Uterus (tissue), 4 donors: ENCODE measurements around the gene CEP120. TPM values are rescaled to one million over a fixed set of nuclear protein-coding genes. Genes with fewer than 3 reads are reported as not detected.

Source experiments
- DNase-seq, 2 donors: peaks; one replicate each; pipeline ENCODE4 v3.0.0-alpha.2; 2019 to 2020
- H3K27ac ChIP-seq, 2 donors: fragments of 200-600 bp; sonication (generic); 1 replicate in 1 of 2; 2 replicates in 1 of 2; pipeline ENCODE4 v1.5.1; 2016 to 2018
- H3K27me3 ChIP-seq, 2 donors: fragments of 200-600 bp; sonication (generic); one replicate each; pipeline ENCODE4 v1.5.1; 2018 to 2019; ENCODE audit warnings: control low read depth in 1 of 2
- H3K36me3 ChIP-seq, 2 donors: fragments of 200-600 bp; sonication (generic); one replicate each; pipeline ENCODE4 v1.5.1; 2019; ENCODE audit warnings: control low read depth in 1 of 2
- H3K4me1 ChIP-seq, 2 donors: fragments of 200-600 bp; sonication (generic); one replicate each; pipeline ENCODE4 v1.5.1; 2018 to 2019; ENCODE audit warnings: control low read depth in 1 of 2
- H3K4me3 ChIP-seq, 2 donors: fragments of 200-600 bp; sonication (generic); 1 replicate in 1 of 2; 2 replicates in 1 of 2; pipeline ENCODE4 v1.5.1; 2018 to 2019; ENCODE audit warnings: mild to moderate bottlenecking in 1 of 2
- H3K9me3 ChIP-seq, 2 donors: fragments of 200-600 bp; sonication (generic); one replicate each; pipeline ENCODE4 v1.5.1; 2019; ENCODE audit warnings: control low read depth in 1 of 2
- CTCF ChIP-seq, 4 experiments: fragments of 200-600 bp in 2 of 4; fragments of 450-650 bp in 2 of 4; sonication (generic) in 2 of 4; IDR thresholded peaks; one replicate each; pipeline ENCODE4 v1.5.1; 2016 to 2019; ENCODE audit warnings: antibody characterized with exemption in 4 of 4, mild to moderate bottlenecking in 2 of 4, moderate library complexity in 1 of 4
- POLR2A ChIP-seq, 2 donors: fragments of 450-650 bp; IDR thresholded peaks; one replicate each; pipeline ENCODE4 v1.6.1; 2016; ENCODE audit warnings: antibody characterized with exemption in 2 of 2, mild to moderate bottlenecking in 1 of 2, moderate library complexity in 1 of 2
- intact Hi-C: fragments of 100-400 bp; cut with DNase I; formaldehyde crosslinking; loops from one replicate; pipeline ENCODE4 v1.15.1; 2023; ENCODE audit warnings: low total_unique reads
- total RNA-seq, 4 donors: library from RNA; depleted of rRNA in 3 of 4; stranded (reverse); fragments of >200 nt in 3 of 4; gene quantifications; one replicate each; pipeline versions ENCODE4 v1.1.0 to v1.2.4, GENCODE V29; 2014 to 2023
- donor health status: DM: yes; HTN: yes; CAD: no.

CEP120 gene
- total RNA-seq, 4 donors from 2014 or later: 18.2 to 55.8 (median 41.0) TPM

GRCh38 chr5:123303802-123304201 is 119.4 kb downstream of the CEP120 start:
- Histone ChIP-seq H3K27me3 (no peaks in the 10 kb centered on the region), H3K27ac (no peak overlapping the region), H3K4me3 (no peak overlapping the region), H3K36me3 (no peaks in the 10 kb centered on the region), H3K9me3 (peaks cover 0 to 4% of the 10 kb centered on the region in 2 donors), H3K4me1 (no peaks in the 10 kb centered on the region)
- intact Hi-C loops: no loop called here
- TF ChIP-seq CTCF (IDR thresholded peaks at IDR 0.05) (no peak), POLR2A (IDR thresholded peaks at IDR 0.05) (no peak)
- no peak for DNase-seq

GRCh38 chr5:123300266-123300665 is 122.9 kb downstream of the CEP120 start:
- no peak for TF ChIP-seq CTCF (IDR thresholded peaks at IDR 0.05)
- no peak for TF ChIP-seq POLR2A (IDR thresholded peaks at IDR 0.05)
- Histone ChIP-seq H3K4me3 (no peak overlapping the region), H3K4me1 (no peaks in the 10 kb centered on the region), H3K27me3 (peaks cover 0 to 4% of the 10 kb centered on the region in 2 donors), H3K27ac (no peak overlapping the region), H3K36me3 (no peaks in the 10 kb centered on the region), H3K9me3 (peaks cover 0 to 4% of the 10 kb centered on the region in 2 donors)
- intact Hi-C loops: no loop called here
- no peak for DNase-seq

- TF ChIP-seq POLR2A (IDR thresholded peaks at IDR 0.05) (no peak), CTCF (IDR thresholded peaks at IDR 0.05) (no peak)
- Histone ChIP-seq H3K27ac (no peak overlapping the region), H3K9me3 (peaks cover 0 to 4% of the 10 kb centered on the region in 2 donors), H3K27me3 (peaks cover 0 to 4% of the 10 kb centered on the region in 2 donors), H3K4me1 (no peaks in the 10 kb centered on the region), H3K36me3 (no peaks in the 10 kb centered on the region), H3K4me3 (no peak overlapping the region)
- intact Hi-C loops: no loop called here
- no peak for DNase-seq
Measured at GRCh38 chr5:123299136-123299535, 124.1 kb downstream of the CEP120 start.

GRCh38 chr5:123298335-123299030 is 124.7 kb downstream of the CEP120 start:
- intact Hi-C loops: no loop called here
- Histone ChIP-seq H3K4me1 (no peaks in the 10 kb centered on the region), H3K4me3 (no peak overlapping the region), H3K27me3 (peaks cover 0 to 4% of the 10 kb centered on the region in 2 donors), H3K27ac (no peak overlapping the region), H3K36me3 (no peaks in the 10 kb centered on the region), H3K9me3 (peaks cover 0 to 4% of the 10 kb centered on the region in 2 donors)
- TF ChIP-seq POLR2A (IDR thresholded peaks at IDR 0.05) (no peak), CTCF (IDR thresholded peaks at IDR 0.05) (no peak)
- DNase-seq: no peak

- Histone ChIP-seq H3K4me1 (no peaks in the 10 kb centered on the region), H3K27ac (no peak overlapping the region), H3K36me3 (no peaks in the 10 kb centered on the region), H3K4me3 (no peak overlapping the region), H3K9me3 (peaks cover 0 to 4% of the 10 kb centered on the region in 2 donors), H3K27me3 (peaks cover 0 to 4% of the 10 kb centered on the region in 2 donors)
- TF ChIP-seq CTCF (IDR thresholded peaks at IDR 0.05) (no peak), POLR2A (IDR thresholded peaks at IDR 0.05) (no peak)
- intact Hi-C loops: no loop called here
- no peak for DNase-seq
Measured at GRCh38 chr5:123297866-123298265, 125.3 kb downstream of the CEP120 start.
